Stimulated activated CD4-positive, alpha-beta T cell treated with anti-CD3 and anti-CD28 coated beads, Interleukin-1b, Interleukin-23, amount 100 ng/mL, for 4 hours (primary cell): ENCODE results near the gene ZNF74.
"Not testable (repeated sequence)": the region's sequence is repeated elsewhere in the genome, so short reads cannot be mapped to it uniquely, and the experiment has no call there.

Source experiments
- DNase-seq, 2 donors: peaks; one replicate each; pipeline ENCODE4 v3.0.0-alpha.2; 2020; ENCODE audit warnings: low read depth in 2 of 2

Gene ZNF74

DNA sequence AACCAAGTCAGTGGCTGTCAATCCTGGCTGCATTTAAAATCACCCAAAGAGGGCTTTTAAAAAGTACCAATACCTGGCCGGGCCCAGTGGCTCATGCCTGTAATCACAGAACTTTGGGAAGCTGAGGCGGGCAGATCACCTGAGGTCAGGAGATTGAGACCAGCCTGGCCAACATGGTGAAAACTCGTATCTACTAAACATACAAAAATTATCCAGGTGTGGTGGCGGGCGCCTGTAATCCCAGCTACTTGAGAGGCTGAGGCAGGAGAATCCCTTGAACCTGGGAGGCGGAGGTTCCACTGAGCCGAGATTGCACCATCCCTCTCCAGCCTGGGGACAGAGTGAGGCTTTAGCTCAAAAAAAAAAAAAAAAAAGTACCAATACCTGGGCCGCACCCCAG, 17.7 kb upstream of the ZNF74 start:
- DNase-seq, result not testable (repeated sequence)

GRCh38 chr22:20376983-20377382, 17.0 kb upstream of the ZNF74 start:
- not testable (repeated sequence) for DNase-seq

DNA sequence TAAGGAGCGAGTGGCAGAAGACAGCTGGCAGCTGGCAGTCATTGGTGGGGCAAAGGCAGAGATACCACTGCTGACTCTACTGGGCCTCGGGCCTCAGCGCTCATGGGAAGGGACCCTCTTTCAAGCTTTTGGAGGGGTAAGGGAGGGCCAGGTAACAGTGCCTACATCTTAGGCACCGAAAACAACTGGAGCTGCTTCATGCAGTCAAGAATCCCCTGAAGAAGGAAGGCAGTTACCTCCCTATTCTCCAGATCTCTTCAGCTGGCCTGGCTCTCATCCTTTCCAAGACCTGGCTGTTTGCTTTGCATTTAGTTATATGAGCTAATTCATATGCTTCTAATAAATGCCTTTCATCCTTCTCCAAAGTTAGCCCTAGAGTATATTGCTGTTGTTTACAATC, 15.8 kb upstream of the ZNF74 start:
- DNase-seq, result no peak

- not testable (repeated sequence) for DNase-seq
Measured at GRCh38 chr22:20378684-20379083, 15.3 kb upstream of the ZNF74 start.

GRCh38 chr22:20380486-20380885, 13.5 kb upstream of the ZNF74 start:
- no peak for DNase-seq

GRCh38 chr22:20383538-20383937, 10.4 kb upstream of the ZNF74 start:
- no peak for DNase-seq

DNA sequence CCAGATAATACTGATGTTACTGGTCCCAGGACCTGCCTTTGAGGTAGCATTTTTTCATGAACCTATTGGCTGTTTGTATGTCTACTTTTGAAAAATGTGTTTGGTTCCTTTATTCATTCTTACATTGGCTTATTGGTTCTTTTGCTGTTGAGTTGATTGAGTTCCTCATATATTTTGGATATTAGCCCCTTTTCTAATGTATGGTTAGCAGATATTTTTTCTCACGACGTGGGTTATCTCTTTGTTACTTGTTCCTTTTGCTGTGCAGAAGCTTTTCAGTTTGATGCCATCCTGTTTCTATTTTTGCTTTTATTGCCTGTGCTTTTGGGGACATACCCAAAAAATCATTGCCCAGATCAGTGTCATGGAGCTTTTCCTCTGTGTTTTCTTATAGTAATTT, 9.8 kb upstream of the ZNF74 start:
- no peak for DNase-seq

GRCh38 chr22:20384865-20385264, 9.1 kb upstream of the ZNF74 start:
- no peak for DNase-seq

DNA sequence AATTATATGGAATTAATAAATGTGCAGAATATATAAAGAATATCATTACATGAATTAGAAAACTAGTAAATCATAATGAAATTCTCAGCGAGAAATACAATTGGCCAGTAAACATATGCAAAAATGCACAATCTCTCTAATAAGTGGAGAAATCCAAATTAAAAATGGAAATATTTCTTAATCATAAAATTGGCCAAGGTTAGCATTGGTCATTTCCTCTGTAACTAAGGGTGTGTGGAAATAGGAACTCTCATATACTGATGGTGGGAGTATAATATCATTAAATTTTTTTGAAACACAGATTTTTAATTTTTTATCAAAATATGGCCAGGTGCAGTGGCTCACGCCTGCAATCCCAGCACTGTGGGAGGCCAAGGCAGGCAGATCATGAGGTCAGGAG, 7.6 kb upstream of the ZNF74 start:
- DNase-seq, result no peak

GRCh38 chr22:20386972-20387371, 7.0 kb upstream of the ZNF74 start:
- no peak for DNase-seq

DNA sequence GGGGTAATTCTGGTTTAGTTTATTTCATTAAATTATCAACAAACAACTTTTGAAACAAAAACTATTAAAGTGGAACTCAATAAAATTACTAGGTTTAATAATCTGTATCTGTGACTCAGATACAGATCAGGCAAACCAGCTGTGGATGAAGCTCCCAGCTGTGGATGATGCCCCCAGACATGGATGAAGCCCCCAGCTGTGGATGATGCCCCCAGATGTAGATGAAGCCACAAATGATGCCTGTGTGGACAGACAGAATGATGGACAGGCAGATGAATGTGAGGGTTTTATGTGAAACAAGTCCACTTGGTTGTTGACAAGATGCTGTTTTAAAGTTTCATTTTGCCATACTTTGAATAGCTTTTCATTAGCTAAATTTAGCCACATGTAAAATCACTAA, 5.8 kb upstream of the ZNF74 start:
- no peak for DNase-seq

- DNase-seq, result no peak
Measured at GRCh38 chr22:20389288-20389687, 4.7 kb upstream of the ZNF74 start.

- no peak for DNase-seq
Measured at GRCh38 chr22:20390394-20390907, 3.5 kb upstream of the ZNF74 start.

DNA sequence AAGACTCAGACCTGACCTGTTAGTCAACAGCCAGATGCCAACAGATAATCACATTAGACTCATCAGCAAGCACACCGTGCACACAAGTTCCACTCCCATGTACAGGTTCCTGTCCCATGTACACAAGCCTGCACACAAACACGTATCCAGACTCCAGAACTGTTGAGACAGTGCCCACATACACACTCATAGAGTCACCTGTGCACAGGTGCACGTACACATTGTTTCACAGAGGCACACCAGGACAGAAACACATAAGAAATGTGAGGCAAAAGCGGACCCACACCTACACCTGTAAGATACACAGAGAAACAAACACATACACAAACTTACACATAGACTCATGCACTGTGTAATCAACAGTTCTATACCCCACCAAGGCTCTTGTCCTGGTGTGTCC, 2.7 kb upstream of the ZNF74 start:
- DNase-seq, result no peak

DNA sequence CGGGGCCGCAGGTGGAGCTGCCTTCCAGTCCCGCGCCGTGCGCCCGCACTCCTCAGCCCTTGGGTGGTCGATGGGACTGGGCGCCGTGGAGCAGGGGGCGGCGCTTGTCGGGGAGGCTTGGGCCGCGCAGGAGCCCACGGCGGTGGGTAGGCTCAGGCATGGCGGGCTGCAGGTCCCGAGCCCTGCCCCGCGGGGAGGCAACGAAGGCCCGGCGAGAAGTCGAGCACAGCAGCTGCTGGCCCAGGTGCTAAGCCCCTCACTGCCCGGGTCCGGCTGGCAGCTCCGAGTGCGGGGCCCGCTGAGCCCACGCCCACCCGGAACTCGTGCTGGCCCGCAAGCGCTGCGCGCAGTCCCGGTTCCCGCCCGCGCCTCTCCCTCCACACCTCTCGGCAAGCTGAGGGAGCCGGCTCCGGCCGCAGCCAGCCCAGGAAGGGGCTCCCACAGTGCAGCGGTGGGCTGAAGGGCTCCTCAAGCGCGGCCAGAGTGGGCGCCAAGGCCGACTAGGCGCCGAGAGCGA, 1.5 kb upstream of the ZNF74 start:
- not testable (repeated sequence) for DNase-seq

DNA sequence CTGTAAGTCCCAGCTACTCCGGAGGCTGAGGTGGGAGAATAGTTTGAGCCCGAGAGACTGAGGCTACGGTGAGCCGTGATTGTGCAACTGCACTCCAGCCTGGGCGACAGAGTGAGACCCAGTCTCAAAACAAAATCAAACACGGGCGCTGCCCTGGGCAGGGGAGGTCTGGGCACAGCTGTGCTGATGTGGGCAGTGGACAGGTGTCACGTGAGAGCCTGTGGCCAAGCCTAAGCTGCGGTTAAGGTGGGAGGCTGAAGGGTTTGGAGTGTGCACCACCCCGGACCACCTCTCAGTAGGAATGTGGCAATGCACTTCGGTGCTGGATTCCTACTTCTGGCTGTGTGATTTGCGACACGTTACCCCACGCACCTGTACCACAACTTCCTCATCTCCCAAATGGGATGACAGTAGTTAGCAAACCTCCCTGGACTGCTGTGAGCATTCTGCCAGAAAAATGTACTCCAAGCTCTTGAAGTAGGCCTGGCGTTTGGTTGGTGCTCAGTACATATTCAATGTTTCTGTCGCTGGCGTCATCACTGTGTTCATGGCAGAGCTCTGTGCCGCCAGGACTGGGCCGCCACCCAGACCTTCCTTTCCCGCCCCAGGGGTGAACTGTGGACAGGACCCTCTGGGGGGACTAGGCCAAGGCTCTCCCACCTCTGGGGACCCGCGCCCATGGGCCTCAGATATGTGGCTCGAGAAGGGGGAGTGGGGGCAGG, 807 bp upstream of the ZNF74 start:
- DNase-seq, result no peak

GRCh38 chr22:20395181-20395906, 1.4 kb downstream of the ZNF74 start:
- DNase-seq, result no peak

- no peak for DNase-seq
Measured at GRCh38 chr22:20395907-20396287, 1.9 kb downstream of the ZNF74 start.

GRCh38 chr22:20396639-20397038, 2.7 kb downstream of the ZNF74 start:
- no peak for DNase-seq

- DNase-seq, result no peak
Measured at GRCh38 chr22:20397498-20397897, 3.5 kb downstream of the ZNF74 start.

GRCh38 chr22:20398420-20398819, 4.5 kb downstream of the ZNF74 start:
- no peak for DNase-seq

- no peak for DNase-seq
Measured at GRCh38 chr22:20399866-20400605, 6.1 kb downstream of the ZNF74 start.
